ENCODE results near the gene OR10A3. TPM values are rescaled to one million over a fixed set of nuclear protein-coding genes. Genes with fewer than 3 reads are reported as not detected.

Gene OR10A3
- total RNA-seq, 1 experiment from 2014 or later, result not detected

DNA sequence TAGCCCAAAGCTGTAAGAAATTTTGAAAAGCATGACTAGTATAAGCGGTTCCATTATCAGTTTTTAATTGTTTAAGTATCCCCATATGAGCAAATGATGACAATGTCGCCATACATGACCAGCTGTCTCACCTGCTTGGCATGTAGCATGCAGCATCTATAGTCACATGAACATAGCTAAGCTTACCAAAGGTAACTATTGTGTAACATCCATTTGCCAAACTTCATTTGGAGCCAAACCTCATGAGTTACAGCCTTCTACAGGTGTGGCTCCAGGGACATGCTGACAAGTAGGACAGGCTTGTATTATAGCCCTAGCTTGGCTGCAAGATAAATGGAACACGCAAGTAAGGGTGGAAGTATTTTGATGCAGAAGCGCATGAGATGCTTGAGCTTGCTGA is 40.8 kb downstream of the OR10A3 start:
- ChIA-PET CTCF (interaction anchor here (1.1 to 1.6 kb wide), 2 partner anchors 117 to 199 kb away, joined by 3 read pairs; no protein-coding TSS in a partner anchor), POLR2A (interaction anchor here (0.7 to 1.4 kb wide), 2 partner anchors 86 to 190 kb away, joined by 3 to 4 read pairs; partner anchors contain the start of gene EIF3F)
- H3K4me1 Mint-ChIP-seq, result peaks cover 29% of the 10 kb centered on the region
- ATAC-seq (no peak), DNase-seq (ENCODE audit: low spot score) (no peak)
- H3K27me3 Mint-ChIP-seq (ENCODE audit: low read depth), result peaks cover 2% of the 10 kb centered on the region; the same call in 1 of the 2 replicates
- H3K36me3 Mint-ChIP-seq, result peaks cover 16% of the 10 kb centered on the region
- peaks cover 8% of the 10 kb centered on the region for H3K9me3 Mint-ChIP-seq
- no peak overlapping the region for H3K4me3 Mint-ChIP-seq
- TF ChIP-seq ESRRA (CRISPR knock-in tag; IDR thresholded peaks at IDR 0.05; ENCODE audit: borderline replicate concordance) (no peak), ZNF396 (CRISPR knock-in tag; IDR thresholded peaks at IDR 0.05; ENCODE audit: borderline replicate concordance) (no peak), KAT7 (CRISPR knock-in tag; IDR thresholded peaks at IDR 0.05; ENCODE audit: borderline replicate concordance) (no peak), NR2C2 (CRISPR knock-in tag; IDR thresholded peaks at IDR 0.05) (no peak), GTF2I (CRISPR knock-in tag; conservative IDR thresholded peaks at IDR 0.05) (no peak), RELA (CRISPR knock-in tag; IDR thresholded peaks at IDR 0.05; ENCODE audit: borderline replicate concordance) (no peak), CREM (CRISPR knock-in tag; IDR thresholded peaks at IDR 0.05) (no peak)
- TF ChIP-seq, protein P1, sequence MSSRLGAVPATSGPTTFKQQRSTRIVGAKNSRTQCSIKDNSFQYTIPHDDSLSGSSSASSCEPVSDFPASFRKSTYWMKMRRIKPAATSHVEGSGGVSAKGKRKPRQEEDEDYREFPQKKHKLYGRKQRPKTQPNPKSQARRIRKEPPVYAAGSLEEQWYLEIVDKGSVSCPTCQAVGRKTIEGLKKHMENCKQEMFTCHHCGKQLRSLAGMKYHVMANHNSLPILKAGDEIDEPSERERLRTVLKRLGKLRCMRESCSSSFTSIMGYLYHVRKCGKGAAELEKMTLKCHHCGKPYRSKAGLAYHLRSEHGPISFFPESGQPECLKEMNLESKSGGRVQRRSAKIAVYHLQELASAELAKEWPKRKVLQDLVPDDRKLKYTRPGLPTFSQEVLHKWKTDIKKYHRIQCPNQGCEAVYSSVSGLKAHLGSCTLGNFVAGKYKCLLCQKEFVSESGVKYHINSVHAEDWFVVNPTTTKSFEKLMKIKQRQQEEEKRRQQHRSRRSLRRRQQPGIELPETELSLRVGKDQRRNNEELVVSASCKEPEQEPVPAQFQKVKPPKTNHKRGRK (CRISPR knock-in tag; IDR thresholded peaks at IDR 0.05; ENCODE audit: borderline replicate concordance), result no peak
- TF ChIP-seq, protein P2, sequence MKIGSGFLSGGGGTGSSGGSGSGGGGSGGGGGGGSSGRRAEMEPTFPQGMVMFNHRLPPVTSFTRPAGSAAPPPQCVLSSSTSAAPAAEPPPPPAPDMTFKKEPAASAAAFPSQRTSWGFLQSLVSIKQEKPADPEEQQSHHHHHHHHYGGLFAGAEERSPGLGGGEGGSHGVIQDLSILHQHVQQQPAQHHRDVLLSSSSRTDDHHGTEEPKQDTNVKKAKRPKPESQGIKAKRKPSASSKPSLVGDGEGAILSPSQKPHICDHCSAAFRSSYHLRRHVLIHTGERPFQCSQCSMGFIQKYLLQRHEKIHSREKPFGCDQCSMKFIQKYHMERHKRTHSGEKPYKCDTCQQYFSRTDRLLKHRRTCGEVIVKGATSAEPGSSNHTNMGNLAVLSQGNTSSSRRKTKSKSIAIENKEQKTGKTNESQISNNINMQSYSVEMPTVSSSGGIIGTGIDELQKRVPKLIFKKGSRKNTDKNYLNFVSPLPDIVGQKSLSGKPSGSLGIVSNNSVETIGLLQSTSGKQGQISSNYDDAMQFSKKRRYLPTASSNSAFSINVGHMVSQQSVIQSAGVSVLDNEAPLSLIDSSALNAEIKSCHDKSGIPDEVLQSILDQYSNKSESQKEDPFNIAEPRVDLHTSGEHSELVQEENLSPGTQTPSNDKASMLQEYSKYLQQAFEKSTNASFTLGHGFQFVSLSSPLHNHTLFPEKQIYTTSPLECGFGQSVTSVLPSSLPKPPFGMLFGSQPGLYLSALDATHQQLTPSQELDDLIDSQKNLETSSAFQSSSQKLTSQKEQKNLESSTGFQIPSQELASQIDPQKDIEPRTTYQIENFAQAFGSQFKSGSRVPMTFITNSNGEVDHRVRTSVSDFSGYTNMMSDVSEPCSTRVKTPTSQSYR (CRISPR knock-in tag; IDR thresholded peaks at IDR 0.05), result no peak
- TF ChIP-seq, protein P3, sequence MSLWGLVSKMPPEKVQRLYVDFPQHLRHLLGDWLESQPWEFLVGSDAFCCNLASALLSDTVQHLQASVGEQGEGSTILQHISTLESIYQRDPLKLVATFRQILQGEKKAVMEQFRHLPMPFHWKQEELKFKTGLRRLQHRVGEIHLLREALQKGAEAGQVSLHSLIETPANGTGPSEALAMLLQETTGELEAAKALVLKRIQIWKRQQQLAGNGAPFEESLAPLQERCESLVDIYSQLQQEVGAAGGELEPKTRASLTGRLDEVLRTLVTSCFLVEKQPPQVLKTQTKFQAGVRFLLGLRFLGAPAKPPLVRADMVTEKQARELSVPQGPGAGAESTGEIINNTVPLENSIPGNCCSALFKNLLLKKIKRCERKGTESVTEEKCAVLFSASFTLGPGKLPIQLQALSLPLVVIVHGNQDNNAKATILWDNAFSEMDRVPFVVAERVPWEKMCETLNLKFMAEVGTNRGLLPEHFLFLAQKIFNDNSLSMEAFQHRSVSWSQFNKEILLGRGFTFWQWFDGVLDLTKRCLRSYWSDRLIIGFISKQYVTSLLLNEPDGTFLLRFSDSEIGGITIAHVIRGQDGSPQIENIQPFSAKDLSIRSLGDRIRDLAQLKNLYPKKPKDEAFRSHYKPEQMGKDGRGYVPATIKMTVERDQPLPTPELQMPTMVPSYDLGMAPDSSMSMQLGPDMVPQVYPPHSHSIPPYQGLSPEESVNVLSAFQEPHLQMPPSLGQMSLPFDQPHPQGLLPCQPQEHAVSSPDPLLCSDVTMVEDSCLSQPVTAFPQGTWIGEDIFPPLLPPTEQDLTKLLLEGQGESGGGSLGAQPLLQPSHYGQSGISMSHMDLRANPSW (CRISPR knock-in tag; conservative IDR thresholded peaks at IDR 0.05; ENCODE audit: low read depth), result no peak
- TF ChIP-seq, protein P4, sequence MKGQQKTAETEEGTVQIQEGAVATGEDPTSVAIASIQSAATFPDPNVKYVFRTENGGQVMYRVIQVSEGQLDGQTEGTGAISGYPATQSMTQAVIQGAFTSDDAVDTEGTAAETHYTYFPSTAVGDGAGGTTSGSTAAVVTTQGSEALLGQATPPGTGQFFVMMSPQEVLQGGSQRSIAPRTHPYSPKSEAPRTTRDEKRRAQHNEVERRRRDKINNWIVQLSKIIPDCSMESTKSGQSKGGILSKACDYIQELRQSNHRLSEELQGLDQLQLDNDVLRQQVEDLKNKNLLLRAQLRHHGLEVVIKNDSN (CRISPR knock-in tag; IDR thresholded peaks at IDR 0.05), result no peak
- no peak overlapping the region for H3K27ac Mint-ChIP-seq

DNA sequence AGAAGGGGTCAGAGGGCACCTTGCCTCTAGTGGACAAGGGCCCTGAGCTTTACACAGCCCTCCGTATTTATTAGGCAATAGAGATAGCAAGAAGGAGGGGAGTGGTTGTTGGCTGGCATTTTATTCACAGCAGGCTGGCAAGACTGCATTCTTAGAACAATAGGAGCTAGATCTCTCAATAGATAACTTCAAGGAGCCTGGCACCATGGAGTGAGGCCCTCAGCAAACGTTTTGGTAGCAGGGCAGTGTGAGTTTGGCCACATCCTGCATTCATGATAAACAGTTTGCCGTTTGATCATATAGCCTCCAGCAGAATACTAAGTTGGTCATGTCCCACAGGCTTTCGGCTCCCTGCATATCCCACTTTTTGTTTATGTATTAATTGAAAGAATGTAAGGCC is 42.1 kb downstream of the OR10A3 start:
- POLR2A ChIA-PET, result no interaction called here
- Mint-ChIP-seq H3K27ac (no peak overlapping the region), H3K4me1 (peaks cover 16% of the 10 kb centered on the region), H3K9me3 (peaks cover 8% of the 10 kb centered on the region), H3K36me3 (peaks cover 16% of the 10 kb centered on the region), H3K27me3 (ENCODE audit: low read depth) (peaks cover 9% of the 10 kb centered on the region), H3K4me3 (no peak overlapping the region)
- CTCF ChIA-PET, result interaction anchor here (1.0 kb wide), 1 partner anchor 87 kb away, joined by 4 read pairs; the partner anchor contains the start of gene EIF3F
- no peak for ATAC-seq
- no peak for DNase-seq (ENCODE audit: low spot score)
- no peak for TF ChIP-seq NR3C1 (CRISPR knock-in tag; conservative IDR thresholded peaks at IDR 0.05; ENCODE audit: low read depth)
- TF ChIP-seq ZNF232 (CRISPR knock-in tag; IDR thresholded peaks at IDR 0.05), result no peak
- no peak for TF ChIP-seq TEAD1 (CRISPR knock-in tag; IDR thresholded peaks at IDR 0.05)
- TF ChIP-seq, protein P5, sequence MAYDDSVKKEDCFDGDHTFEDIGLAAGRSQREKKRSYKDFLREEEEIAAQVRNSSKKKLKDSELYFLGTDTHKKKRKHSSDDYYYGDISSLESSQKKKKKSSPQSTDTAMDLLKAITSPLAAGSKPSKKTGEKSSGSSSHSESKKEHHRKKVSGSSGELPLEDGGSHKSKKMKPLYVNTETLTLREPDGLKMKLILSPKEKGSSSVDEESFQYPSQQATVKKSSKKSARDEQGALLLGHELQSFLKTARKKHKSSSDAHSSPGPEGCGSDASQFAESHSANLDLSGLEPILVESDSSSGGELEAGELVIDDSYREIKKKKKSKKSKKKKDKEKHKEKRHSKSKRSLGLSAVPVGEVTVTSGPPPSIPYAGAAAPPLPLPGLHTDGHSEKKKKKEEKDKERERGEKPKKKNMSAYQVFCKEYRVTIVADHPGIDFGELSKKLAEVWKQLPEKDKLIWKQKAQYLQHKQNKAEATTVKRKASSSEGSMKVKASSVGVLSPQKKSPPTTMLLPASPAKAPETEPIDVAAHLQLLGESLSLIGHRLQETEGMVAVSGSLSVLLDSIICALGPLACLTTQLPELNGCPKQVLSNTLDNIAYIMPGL (CRISPR knock-in tag; IDR thresholded peaks at IDR 0.05), result no peak
- TF ChIP-seq ZNF317 (CRISPR knock-in tag; IDR thresholded peaks at IDR 0.05; ENCODE audit: borderline replicate concordance, low read depth), result no peak
- TF ChIP-seq NR2C2 (CRISPR knock-in tag; IDR thresholded peaks at IDR 0.05), result no peak
- TF ChIP-seq, protein P6, sequence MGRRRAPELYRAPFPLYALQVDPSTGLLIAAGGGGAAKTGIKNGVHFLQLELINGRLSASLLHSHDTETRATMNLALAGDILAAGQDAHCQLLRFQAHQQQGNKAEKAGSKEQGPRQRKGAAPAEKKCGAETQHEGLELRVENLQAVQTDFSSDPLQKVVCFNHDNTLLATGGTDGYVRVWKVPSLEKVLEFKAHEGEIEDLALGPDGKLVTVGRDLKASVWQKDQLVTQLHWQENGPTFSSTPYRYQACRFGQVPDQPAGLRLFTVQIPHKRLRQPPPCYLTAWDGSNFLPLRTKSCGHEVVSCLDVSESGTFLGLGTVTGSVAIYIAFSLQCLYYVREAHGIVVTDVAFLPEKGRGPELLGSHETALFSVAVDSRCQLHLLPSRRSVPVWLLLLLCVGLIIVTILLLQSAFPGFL (CRISPR knock-in tag; IDR thresholded peaks at IDR 0.05; ENCODE audit: borderline replicate concordance), result no peak
- TF ChIP-seq ZNF423 (CRISPR knock-in tag; IDR thresholded peaks at IDR 0.05), result no peak
- TF ChIP-seq, protein P7, sequence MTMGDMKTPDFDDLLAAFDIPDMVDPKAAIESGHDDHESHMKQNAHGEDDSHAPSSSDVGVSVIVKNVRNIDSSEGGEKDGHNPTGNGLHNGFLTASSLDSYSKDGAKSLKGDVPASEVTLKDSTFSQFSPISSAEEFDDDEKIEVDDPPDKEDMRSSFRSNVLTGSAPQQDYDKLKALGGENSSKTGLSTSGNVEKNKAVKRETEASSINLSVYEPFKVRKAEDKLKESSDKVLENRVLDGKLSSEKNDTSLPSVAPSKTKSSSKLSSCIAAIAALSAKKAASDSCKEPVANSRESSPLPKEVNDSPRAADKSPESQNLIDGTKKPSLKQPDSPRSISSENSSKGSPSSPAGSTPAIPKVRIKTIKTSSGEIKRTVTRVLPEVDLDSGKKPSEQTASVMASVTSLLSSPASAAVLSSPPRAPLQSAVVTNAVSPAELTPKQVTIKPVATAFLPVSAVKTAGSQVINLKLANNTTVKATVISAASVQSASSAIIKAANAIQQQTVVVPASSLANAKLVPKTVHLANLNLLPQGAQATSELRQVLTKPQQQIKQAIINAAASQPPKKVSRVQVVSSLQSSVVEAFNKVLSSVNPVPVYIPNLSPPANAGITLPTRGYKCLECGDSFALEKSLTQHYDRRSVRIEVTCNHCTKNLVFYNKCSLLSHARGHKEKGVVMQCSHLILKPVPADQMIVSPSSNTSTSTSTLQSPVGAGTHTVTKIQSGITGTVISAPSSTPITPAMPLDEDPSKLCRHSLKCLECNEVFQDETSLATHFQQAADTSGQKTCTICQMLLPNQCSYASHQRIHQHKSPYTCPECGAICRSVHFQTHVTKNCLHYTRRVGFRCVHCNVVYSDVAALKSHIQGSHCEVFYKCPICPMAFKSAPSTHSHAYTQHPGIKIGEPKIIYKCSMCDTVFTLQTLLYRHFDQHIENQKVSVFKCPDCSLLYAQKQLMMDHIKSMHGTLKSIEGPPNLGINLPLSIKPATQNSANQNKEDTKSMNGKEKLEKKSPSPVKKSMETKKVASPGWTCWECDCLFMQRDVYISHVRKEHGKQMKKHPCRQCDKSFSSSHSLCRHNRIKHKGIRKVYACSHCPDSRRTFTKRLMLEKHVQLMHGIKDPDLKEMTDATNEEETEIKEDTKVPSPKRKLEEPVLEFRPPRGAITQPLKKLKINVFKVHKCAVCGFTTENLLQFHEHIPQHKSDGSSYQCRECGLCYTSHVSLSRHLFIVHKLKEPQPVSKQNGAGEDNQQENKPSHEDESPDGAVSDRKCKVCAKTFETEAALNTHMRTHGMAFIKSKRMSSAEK (CRISPR knock-in tag; IDR thresholded peaks at IDR 0.05; ENCODE audit: borderline replicate concordance), result no peak
- no peak for TF ChIP-seq GTF2I (CRISPR knock-in tag; conservative IDR thresholded peaks at IDR 0.05)

Measured in WTC11 (cell line).